LNCaP clone FGC (cell line): ENCODE results near the gene ORC2.

ENCODE experiments used
- DNase-seq: peaks from one replicate; pipeline ENCODE4 v3.0.0-alpha.2; 2011; ENCODE audit warnings: low read depth
- H3K4me3 ChIP-seq: 2 replicates; pipeline ENCODE4 v1.5.1; 2011; ENCODE audit warnings: mild to moderate bottlenecking, low read depth, low read length, control low read depth
- CTCF ChIP-seq: IDR thresholded peaks from 2 replicates; pipeline ENCODE4 v1.5.1; 2012; ENCODE audit warnings: mild to moderate bottlenecking; ENCODE audit not compliant: control insufficient read depth, insufficient read depth; ENCODE audit errors: extremely low read depth

The ORC2 gene

GRCh38 chr2:200943527-200944105 is 19.8 kb downstream of the ORC2 start:
- DNase-seq: no peak
- H3K4me3 ChIP-seq: no peak overlapping the region
- TF ChIP-seq CTCF: no peak

- TF ChIP-seq CTCF: no peak
- H3K4me3 ChIP-seq: no peak overlapping the region
- DNase-seq: no peak
These were observed 23.6 kb downstream of the ORC2 start for GRCh38 chr2:200939832-200940231.

DNA sequence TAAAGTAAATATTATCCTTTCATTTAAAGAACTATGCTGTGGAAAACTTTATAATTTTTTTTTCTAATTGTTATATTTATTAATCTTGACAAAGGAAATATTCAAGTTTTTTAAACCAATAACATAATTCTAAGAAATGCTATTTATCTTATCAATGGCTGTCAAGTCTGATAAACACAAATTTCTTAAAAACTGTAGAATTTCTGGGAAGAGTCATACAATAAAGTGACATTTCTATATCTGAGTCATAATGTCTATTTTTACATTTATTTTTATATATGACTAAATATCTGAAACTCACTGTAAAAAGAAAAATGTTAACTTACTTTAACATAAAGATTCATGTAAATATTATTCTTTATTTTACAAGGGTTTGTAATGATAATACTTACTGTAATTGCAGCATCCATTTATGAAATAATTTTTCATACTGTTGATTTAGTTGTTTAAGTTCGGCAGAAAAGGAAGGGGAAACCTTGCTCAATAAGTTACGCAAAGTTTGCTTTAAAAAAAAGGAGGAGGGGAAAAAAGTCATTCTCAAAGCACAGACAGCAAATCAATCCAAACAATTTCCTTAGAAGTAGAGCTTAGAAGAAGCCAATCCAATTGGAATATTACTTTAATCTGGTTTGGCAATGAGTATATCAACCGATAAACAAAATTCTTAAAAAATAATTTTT is 32.4 kb downstream of the ORC2 start:
- H3K4me3 ChIP-seq: no peak overlapping the region
- no peak for TF ChIP-seq CTCF

GRCh38 chr2:200929334-200930249 is 33.9 kb downstream of the ORC2 start:
- no peak for TF ChIP-seq CTCF
- no peak overlapping the region for H3K4me3 ChIP-seq
- no peak for DNase-seq

More for the DNA sequence above, 32.4 kb downstream of the ORC2 start:
- no peak for DNase-seq

- no peak for DNase-seq
- no peak for TF ChIP-seq CTCF
- H3K4me3 ChIP-seq: no peak overlapping the region
These were observed 41.0 kb downstream of the ORC2 start for GRCh38 chr2:200922439-200922838.

- TF ChIP-seq CTCF: no peak
- no peak overlapping the region for H3K4me3 ChIP-seq
- DNase-seq: no peak
These were observed 49.8 kb downstream of the ORC2 start for GRCh38 chr2:200913654-200914053.
